Activated T-cell treated with anti-CD3 and anti-CD28 coated beads for 4 hours (primary cell): Measurements from ENCODE around the gene CFAP73.

Experiments used
- DNase-seq: peaks from one replicate; pipeline ENCODE4 v3.0.0-alpha.2; 2020

The CFAP73 gene

DNA sequence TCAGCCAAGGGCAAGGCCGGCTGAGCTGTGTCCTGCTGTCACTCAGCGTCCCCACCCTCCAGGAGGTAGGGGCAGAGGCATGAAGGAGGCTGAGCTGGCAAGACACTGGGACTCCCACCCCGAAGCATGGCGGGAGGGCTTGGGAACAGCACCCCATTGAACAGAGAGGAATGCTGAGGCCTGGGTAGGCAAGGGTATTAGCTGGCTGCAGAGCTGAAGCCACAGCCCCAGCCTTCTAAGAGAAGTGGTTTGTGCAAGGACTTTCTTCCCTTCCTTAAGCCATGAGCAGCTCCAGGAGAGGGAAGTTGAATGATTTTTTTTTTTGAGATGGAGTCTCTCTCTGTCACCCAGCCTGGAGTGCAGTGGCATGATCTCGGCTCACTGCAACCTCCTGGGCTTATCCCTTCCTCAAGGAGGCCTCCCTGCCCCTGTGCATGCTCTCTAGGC, 6.6 kb upstream of the CFAP73 start:
- DNase-seq = no peak

DNA sequence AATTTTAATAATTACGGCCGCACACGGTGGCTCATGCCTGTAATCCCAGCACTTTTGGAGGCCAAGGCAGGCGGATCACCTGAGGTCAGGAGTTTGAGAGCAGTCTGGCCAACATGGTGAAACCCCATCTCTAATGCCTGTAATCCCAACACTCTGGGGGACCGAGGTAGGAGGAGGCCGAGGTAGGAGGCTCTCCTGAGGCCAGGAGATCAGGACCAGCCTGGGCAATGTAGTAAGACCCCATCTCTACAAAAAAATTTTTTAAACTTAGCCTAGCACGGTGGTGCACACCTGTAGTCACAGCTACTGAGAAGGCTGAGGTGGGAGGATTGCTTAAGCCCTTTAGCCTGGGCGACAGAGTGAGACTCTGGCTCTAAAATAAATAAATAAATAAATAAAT, 5.6 kb upstream of the CFAP73 start:
- no peak for DNase-seq

DNA sequence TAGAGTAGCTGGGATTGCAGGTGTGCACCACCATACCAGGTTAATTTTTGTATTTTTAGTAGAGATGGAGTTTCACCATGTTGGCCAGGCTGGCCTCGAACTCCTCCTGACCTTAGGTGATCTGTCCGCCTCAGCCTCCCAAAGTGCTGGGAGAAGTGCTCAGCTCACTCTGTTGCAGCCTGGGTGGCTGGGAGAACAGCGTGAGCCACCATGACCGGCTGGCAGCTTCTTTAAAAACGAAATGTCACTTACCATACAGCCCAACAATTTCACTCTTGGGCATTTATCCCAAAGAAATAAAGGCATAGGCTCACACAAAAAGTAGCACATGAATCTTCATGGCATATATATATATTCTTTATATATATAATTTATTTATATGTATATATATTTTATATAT, 4.7 kb upstream of the CFAP73 start:
- DNase-seq = no peak

DNA sequence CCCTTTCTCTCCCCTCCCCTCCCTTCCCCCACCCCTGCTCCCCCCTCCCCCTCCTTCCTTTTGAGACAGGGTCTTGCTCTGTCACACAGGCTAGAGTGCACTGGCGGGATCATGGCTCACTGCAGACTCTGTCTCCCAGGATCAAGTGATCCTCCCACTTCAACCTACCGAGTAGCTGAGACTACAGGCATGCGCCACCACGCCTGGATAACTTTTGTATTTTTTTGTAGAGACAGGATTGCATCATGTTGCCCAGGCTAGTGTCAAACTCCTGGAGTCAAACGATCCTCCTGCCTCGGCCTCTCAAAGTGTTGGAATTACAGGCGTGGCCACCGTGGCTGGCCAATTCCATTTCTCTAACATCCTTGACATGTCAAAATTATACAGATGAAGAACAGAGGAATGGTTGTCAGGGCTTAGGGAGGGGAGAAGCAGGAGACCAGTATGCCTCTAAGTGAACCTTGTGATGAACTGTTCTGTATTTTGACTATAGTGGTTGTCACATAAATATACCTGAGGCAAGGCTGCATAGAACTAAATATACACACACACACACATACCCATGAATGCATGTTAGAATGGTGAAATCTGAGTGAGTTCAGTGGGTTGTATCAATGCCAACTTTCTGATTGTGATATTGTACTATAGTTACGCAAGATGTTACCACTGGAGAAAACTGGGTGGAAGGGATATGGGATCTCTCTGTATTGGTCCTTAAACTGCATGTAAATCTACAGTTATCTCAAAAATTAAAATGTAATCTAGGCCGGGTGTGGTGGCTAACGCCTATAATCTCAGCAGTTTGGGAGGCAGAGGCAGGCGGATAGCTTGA, 3.6 kb upstream of the CFAP73 start:
- no peak for DNase-seq

DNA sequence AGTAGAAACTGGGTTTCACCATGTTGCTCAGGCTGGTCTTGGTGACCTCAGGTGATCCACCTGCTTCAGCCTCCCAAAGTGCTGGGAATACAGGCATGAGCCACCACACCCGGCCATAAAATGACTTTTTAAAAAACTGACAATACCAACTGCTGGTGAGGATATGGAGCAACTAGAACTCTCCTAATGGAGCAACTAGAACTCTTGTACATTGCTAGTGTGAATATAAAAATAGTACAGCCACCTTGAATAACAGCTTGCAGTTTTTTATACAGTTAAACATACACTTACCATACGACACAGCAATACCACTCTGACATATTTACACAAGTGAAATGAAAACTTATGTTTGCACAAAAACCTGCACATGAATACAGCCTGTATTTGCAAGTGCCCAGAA, 2.5 kb upstream of the CFAP73 start:
- no peak for DNase-seq

DNA sequence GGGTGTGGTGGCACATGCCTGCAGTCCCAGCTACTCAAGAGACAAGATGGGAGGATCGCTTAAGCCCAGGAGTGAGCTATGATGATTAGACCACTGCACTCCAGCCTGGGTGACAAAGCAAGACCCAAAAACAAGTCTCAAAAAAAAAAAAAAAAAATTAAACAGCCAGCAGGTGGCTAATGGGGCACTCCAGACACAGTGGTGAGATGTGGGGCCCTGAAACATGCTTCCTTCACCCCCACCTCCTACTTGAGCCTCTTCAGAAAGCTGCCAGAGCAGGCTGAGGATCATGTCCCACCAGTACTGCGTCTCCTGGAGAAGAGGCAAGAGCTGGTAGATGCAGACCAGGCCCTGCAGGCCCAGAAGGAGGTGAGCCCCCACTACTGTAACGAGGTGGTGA, 2.1 kb downstream of the CFAP73 start:
- no peak for DNase-seq

DNA sequence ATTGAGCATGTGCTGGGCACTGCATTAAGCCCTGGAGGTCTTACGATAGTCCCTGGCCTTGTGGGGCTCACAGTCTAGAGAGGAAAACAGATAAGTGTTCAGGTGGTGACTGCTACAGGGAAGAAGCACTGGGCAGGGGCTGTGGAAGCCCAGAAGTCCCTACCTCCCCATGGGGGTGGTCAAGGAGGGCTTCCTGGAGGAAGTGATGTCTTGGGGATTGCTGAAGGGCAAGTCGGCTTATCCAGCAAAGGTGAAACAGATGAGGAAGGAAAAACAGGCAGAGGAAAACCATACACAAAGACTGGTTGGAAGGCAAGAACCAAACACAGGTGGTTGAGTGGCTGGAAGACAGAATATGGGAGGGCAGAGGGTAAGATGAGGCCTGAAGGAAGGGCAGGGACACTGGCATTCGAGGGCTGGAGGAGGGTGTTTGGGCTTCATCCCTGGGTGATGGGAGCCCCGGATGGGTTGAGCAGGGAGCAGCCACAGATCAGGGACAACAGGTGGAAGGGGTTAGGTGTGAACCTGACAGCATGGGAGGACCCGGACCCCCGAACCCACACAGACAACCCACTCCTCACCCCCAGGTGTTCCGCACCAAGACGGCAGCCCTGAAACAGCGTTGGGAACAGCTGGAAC, 2.8 kb downstream of the CFAP73 start:
- no peak for DNase-seq

DNA sequence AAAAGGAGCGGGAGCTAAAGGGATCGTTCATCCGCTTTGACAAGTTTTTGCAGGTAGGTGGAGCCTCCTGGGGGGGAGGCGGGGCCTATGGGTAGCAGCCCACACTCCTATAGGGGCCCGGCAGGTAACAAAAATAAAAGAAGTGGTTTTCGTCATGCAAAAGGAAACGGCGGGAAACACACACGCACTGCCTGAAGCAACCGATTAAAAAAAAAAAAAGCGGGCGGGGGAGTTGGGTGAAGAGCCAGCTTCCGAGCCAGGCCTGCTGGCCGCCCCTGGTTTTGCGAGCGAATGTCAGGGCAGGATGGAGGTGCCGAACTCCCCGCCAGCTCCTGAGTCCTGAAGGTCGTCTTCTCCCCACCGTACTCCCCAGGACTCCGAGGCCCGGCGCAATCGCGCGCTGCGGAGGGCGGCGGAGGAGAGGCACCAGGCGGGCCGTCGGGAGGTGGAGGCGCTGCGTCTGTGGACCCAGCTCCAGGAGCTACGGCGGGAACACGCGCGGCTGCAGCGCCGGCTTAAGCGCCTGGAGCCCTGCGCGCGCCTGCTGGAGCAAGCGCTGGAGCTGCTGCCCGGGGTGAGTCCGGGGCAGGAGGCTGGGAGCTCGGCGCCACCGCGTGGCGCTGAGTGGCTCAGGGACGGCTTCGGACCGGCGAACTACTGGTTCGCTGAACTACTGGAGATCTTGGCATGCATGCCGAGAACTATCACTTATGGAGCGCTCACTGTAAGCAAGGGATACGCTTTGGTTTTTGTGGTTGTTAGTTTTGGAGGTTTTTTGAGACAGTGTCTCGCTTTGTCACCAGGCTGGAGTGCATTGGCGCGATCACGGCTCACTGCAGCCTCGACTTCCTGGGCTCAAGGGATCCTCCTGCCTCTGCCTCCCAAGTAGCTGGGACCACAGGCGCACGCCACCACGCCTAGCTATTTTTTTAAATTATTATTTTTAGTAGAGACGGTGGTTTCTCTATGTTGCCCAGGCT, 3.6 kb downstream of the CFAP73 start:
- peak; percentile 49 for DNase-seq

DNA sequence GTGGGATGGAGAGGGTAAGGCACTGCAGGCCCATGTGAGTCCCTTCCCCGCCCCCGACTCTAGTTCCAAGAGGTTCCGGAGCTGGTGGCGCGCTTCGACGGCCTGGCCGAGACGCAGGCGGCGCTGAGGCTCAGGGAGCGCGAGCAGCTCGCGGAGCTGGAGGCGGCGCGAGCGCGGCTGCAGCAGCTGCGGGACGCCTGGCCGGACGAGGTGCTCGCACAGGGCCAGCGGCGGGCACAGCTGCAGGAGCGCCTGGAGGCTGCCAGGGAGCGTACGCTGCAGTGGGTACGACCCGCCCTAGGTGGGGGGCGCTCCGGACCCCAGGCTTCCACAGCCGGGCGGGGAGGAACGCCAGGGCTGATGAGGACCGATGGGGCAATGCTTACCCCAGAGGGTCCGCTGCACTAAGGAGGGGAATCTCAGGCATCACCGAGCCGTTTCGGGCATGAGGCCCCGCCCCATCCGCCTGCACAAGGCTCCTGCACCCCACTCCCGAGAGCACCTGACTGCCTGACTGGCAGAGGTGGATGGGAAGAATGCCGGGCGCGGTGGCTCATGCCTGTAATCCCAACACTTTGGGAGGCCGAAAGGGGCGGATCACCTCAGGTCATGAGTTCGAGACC, 4.9 kb downstream of the CFAP73 start:
- no peak for DNase-seq

DNA sequence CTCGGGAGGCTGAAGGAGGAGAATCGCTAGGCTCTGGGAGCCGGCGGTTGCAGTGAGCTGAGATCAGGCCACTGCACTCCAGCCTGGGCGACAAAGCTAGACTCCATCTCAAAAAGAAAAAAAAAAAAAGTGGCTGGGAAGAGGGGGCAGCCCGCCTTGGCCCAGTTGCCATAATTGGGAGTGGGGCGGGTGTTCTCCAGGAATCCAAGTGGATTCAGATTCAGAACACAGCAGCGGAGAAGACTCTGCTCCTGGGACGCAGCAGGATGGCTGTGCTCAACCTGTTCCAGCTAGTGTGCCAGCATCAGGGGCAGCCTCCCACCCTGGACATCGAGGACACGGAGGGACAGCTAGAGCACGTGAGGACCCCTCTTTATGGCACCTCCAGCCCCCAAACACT, 5.5 kb downstream of the CFAP73 start:
- no peak for DNase-seq

DNA sequence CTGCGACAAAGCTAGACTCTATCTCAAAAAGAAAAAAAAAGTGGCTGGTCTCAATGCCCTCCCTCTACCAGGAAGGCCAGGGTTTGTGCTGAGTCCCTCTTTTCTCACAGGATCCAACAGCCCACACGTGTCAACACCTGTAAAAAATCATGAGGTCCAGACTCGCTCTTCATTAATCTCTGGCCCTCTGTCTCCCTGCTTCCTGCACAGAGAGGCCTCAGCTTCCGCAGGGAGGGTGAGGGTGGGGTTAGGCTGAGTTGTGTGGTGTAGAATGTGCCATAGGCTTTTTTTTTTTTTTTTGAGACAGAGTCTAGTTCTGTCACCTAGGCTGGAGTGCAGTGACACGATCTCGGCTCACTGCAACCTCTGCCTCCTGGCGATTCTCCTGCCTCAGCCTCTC, 6.1 kb downstream of the CFAP73 start:
- DNase-seq = no peak

DNA sequence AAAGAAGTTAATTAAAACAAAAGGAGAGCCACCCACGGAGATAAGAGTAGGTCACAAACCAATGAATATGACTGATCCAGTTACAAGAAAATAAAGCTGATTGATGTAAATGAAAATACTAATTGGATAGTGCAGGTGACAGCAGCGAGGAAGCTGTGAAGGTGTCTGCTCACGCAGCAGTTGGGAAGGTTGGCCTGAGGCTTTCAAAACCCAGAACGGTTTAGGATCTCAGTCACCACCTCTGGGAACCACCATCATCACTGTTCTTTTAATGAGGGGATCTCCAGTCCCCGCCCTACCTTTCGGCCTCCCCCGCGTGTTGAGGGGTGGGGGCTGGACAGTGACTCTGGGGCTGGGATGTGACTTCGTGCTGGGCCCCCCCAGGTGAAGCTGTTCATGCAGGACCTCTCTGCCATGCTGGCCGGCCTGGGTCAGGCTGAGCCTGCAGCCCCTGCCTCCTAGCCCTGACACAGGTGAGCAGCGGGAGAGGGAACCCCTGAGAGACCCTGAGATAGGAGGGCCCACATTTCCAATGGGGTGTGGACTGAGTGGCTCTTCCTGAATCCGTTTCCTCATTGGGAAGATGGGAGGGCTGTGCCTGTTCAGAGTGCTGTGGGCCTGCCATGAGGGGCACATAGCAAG, 7.8 kb downstream of the CFAP73 start:
- DNase-seq = no peak

DNA sequence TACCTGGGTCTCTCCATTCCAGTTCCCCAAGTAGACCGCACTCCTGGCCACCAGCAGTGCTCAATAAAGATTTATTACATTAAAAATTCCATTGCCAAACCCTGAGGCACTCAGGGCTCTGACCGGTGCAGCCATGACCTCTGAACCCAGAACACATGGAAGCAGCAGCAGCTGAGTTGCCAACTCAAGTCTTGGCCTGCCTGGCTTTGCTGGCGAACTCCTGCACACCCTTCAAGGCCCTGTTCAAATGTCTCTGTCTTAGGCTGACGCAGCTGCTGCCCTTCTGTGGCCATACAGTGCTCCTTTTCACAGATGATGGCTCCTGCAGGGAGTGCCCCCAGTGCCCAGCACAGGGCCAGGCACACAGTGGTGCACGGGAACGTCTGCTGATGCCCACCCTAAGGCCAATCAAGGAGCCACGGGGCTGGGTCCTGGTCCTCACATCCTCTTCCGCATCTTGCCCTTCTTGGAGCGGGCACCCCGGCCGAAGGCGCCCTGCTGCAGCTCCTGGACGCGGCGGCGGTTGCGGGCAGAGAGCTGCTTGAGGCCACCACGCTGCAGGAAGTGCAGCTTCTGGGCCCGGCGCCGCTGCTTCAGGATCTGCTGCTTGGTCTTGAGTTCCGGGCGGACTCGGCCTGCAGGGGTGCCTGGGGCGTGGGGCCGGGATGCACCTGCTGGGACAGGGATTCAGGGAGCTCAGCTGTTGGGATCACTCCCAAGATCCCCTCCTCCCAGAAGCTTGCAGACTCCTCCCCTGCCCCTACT, 9.1 kb downstream of the CFAP73 start:
- no peak for DNase-seq

DNA sequence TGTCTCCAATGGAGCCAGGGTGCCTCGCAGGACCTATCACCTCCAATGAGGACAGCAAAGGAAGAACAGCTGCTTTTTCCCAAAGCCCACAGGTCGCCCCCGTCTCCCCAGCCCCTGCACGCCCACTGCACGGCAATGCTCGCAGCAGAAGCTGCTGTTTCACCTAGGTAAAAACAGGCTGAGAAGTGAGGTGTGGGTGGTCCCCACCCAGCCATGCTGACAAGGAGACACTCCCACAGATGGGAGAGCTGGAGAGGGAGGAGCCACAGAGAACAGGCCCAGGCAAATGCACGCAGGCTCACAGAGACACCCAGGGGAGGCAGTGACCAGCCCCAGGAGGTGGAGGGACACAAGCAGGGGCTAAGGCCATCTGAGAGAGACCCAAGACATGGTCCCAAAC, 10.4 kb downstream of the CFAP73 start:
- no peak for DNase-seq

DNA sequence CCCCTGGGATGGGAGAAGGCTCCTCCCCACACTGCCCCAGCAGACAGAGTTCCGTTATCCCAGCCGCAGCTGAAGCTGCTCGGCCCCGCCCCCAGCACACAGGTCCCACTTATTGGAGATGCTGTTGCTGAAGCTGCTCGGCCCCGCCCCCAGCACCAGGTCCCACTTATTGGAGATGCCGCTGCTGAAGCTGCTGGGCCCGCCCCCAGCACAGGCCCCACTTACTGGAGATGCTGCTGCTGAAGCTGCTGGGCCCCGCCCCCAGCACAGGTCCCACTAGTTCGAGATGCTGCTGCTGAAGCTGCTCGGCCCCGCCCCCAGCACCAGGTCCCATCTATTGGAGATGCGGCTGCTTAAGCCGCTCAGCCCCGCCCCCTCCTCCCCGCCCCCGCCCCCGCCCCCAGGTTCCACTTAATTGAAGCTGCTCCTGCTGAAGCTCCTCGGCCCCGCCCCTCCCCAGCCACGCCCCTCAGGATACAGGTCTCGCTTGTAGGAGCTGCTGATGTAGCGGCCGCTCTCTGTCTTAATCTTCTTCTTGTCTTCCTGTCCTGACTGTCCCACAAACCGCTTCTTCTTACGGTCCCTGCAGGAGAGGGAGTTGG, 12.0 kb downstream of the CFAP73 start:
- no peak for DNase-seq

DNA sequence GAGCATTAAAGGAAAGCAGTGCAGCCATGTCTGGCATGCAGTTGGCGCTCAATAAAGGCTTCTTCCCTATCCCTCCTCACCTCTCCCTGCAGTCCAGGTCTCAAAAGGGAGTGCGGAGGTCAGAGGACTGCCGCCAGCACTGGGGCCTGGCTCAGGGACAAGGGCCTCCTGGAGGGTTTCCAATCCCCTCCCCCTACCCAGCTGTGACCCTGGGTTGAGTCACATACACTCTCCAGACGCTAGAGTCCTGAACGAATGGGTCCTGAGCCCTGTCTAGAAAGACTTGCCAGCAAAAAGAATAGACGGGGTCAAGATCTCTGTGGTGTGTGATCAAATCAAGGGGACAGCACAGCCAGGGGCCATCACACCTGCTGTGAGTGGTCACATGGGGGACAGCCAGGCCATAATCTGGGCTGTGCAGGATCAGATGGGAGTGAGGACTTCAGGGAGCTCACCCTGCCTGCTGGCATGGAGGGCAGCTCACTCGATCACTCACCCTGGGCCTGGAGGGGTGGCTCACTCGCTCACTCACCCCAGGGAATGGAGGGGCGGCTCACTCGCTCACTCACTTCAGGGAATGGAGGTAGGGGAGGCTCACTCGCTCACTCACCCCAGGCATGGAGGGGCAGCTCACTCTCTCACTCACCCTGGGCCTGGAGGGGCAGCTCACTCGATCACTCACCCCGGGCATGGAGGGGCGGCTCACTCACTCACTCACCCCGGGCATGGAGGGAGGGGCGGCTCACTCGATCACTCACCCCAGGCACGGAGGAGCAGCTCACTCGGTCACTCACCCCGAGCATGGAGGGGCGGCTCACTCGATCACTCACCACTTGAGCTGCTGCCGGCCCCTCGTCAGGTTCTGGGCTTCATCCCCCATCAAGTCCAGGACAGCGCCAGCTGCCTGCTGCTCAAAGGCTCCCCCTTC, 12.8 kb downstream of the CFAP73 start:
- DNase-seq = no peak

DNA sequence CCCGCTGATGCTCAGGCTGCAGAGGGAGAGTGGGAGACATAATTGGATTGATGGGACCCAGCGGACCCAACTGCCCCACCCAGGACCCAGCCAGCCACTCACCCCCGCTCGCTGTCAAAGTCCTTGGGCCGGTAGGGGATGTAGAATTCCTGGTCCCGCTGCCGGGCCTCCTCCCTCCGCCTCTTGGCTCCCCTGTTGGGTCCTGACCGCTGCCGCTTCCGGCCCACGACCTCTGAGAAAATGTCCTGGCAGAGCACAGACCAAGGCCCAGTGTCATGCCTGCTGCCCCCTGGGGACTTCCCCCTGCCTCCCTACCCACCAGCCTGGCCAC, 13.5 kb downstream of the CFAP73 start:
- no peak for DNase-seq

DNA sequence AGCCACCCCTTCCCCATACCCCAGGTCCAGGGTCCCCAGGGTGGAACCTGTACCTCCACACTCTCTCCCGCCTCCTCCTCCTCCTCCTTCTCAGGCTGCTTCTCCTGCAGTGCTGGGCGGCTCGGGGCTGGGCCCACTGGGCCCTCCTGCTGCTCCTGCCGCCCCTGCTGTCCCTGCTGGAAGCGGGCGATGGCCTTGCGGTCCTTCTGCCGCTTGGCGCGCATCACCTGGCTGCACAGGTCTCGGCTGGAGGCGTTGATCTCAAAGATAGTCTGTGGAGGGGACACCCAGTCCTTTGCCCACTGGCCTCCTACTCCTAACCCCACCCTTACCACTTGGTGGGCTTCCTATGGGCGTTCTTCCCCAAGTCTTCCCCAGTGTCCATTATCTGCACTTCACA, 14.5 kb downstream of the CFAP73 start:
- DNase-seq = no peak

DNA sequence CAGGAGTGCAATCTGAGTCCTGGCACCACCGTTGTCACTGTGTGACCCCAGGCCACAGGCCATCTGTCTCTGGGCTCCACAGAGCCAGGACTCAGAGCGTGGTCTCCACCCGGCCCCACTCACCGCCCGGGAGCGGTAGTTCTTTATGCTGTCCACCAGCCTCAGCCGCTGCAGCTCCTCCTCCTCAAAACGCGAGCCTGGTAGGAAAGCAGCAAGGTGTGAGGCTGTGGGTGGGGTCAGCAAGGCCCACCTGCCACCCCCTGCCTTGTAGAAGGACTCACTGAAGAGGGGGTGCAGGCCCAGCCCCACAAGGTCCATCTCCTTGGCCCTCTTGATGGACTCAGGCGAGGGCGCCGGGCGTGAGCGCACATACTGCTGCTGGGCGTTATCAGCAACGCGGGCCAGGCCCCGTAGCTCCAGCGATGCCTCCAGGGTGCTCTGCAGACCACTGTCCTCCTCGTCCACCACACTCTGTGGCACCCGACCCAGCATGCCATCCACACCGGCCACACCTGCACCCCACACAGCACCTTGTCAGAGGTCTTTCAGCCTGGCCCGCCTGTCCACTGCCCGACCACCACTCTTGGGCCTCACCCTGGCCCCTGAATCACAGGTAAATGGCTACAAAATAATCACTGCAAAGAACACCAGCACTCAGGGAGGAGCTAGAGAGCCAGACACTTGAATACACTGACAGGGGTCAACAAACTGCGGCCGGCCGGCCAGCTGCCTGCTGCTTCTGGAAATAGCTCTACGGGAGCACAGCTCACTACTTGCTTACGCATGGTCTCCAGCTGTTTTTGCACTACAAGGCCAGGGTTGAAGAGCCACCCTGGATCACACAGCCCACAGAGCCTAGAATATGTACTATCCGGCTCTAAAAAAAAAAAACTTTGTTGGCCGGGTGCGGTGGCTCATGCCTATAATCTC, 16.3 kb downstream of the CFAP73 start:
- DNase-seq = no peak
